Measurements from ENCODE around the gene GLTP. TPM values are rescaled to one million over a fixed set of nuclear protein-coding genes. Genes with fewer than 3 reads are reported as not detected.

The GLTP gene
- total RNA-seq, 1 donor from 2014 or later, result 40.1 TPM

GRCh38 chr12:109820816-109821381, 59.4 kb downstream of the GLTP start:
- peak; percentile 70 for DNase-seq

GRCh38 chr12:109818905-109819500, 61.3 kb downstream of the GLTP start:
- DNase-seq, result no peak

- DNase-seq, result no peak
These were observed 62.1 kb downstream of the GLTP start for GRCh38 chr12:109818253-109818652.

GRCh38 chr12:109817627-109818231, 62.6 kb downstream of the GLTP start:
- DNase-seq, result no peak

GRCh38 chr12:109816870-109817269, 63.5 kb downstream of the GLTP start:
- no peak for DNase-seq

- peak; percentile 49 for DNase-seq
These were observed 64.4 kb downstream of the GLTP start for GRCh38 chr12:109815757-109816617.

GRCh38 chr12:109815225-109815624, 65.1 kb downstream of the GLTP start:
- no peak for DNase-seq

GRCh38 chr12:109814600-109815150, 65.7 kb downstream of the GLTP start:
- DNase-seq, result peak; percentile 54

GRCh38 chr12:109813810-109814416, 66.4 kb downstream of the GLTP start:
- no peak for DNase-seq

- no peak for DNase-seq
These were observed 68.7 kb downstream of the GLTP start for GRCh38 chr12:109811624-109811995.

GRCh38 chr12:109810954-109811623, 69.3 kb downstream of the GLTP start:
- no peak for DNase-seq

GRCh38 chr12:109808876-109809646, 71.3 kb downstream of the GLTP start:
- DNase-seq, result no peak

GRCh38 chr12:109807954-109808643, 72.2 kb downstream of the GLTP start:
- DNase-seq, result no peak

- peak; percentile 70 for DNase-seq
These were observed 75.2 kb downstream of the GLTP start for GRCh38 chr12:109804820-109805761.

GRCh38 chr12:109803678-109804077, 76.7 kb downstream of the GLTP start:
- no peak for DNase-seq

GRCh38 chr12:109802828-109803227, 77.5 kb downstream of the GLTP start:
- no peak for DNase-seq
